Naive thymus-derived CD8-positive, alpha-beta T cell (primary cell): ENCODE results near the gene CWC15. TPM values are rescaled to one million over a fixed set of nuclear protein-coding genes. Genes with fewer than 3 reads are reported as not detected.
A peak's percentile ranks its signal among the peaks of the same experiment; 100 is the strongest.
"Not testable (repeated sequence)": the region's sequence is repeated elsewhere in the genome, so short reads cannot be mapped to it uniquely, and the experiment has no call there.

Source experiments
- ATAC-seq, 2 donors: fragments of 150-1000 bp; cut with Tn5 transposase in 1 of 2; sonication (Bioruptor Pico), chemical (Tn5 transposase) in 1 of 2; 1 replicate in 1 of 2; 2 replicates in 1 of 2; pipeline ENCODE4 v1.10.0; 2021; ENCODE audit warnings: mild to moderate bottlenecking in 2 of 2, moderate library complexity in 2 of 2
- POLR2A ChIA-PET: fragments of 350-600 bp; sonication (Branson Sonifier 250); formaldehyde crosslinking; loops from one replicate; lab custom pipeline; 2021; ENCODE audit warnings: antibody characterized with exemption; lab: Charles Lee
- DNase-seq, 10 donors: peaks; one replicate each; pipeline versions ENCODE4 v3.0.0 to v3.0.0-alpha.2; 2020 to 2022
- H3K27ac Mint-ChIP-seq, 10 donors: one replicate each; pipeline ENCODE4 v1.8.0; 2020 to 2022; ENCODE audit warnings: mild to moderate bottlenecking in 10 of 10, mixed read lengths in 10 of 10, moderate library complexity in 4 of 10, inconsistent platforms in 1 of 10
- H3K27me3 Mint-ChIP-seq, 5 donors: one replicate each; pipeline ENCODE4 v1.8.0; 2021 to 2022; ENCODE audit warnings: mixed read lengths in 5 of 5
- H3K36me3 Mint-ChIP-seq, 3 donors: one replicate each; pipeline ENCODE4 v1.8.0; 2020 to 2022; ENCODE audit warnings: mixed read lengths in 3 of 3, mild to moderate bottlenecking in 2 of 3, inconsistent platforms in 1 of 3
- H3K4me1 Mint-ChIP-seq, 4 donors: one replicate each; pipeline ENCODE4 v1.8.0; 2021 to 2022; ENCODE audit warnings: mixed read lengths in 4 of 4
- H3K4me3 Mint-ChIP-seq, 10 donors: one replicate each; pipeline ENCODE4 v1.8.0; 2020 to 2022; ENCODE audit warnings: mild to moderate bottlenecking in 10 of 10, mixed read lengths in 10 of 10, moderate library complexity in 6 of 10, inconsistent platforms in 1 of 10
- H3K9me3 Mint-ChIP-seq, 9 donors: one replicate each; pipeline ENCODE4 v1.8.0; 2020 to 2022; ENCODE audit warnings: mixed read lengths in 9 of 9, mild to moderate bottlenecking in 3 of 9, inconsistent platforms in 1 of 9, moderate library complexity in 1 of 9
- polyA plus RNA-seq, 3 donors: library from polyadenylated mRNA; unstranded; fragments of 300-500 nt; fragmentation: Illumina TruSeq; gene quantifications; one replicate each; pipeline ENCODE4 v1.2.3, GENCODE V29; 2021
- total RNA-seq, 8 experiments: library from RNA in 2 of 8; stranded (reverse) in 2 of 8; gene quantifications; one replicate each; pipeline ENCODE4 v1.2.3 and lab custom pipeline; 2021 to 2026

Gene CWC15
- total and polyA plus RNA-seq, 5 experiments from 2014 or later, result 47.6 to 90.0 (median 61.3) TPM

GRCh38 chr11:94926698-94927237 is 46.6 kb downstream of the CWC15 start:
- H3K27ac Mint-ChIP-seq, result peak overlapping the region in 2 of 10 donors; percentile 25 to 53
- peaks cover 0 to 4% (median 0%) of the 10 kb centered on the region in 5 donors for H3K27me3 Mint-ChIP-seq
- ATAC-seq (no peak), DNase-seq (no peak)
- POLR2A ChIA-PET, result interaction anchor here (2.4 to 3.9 kb wide), 2 partner anchors 46 to 141 kb away, joined by 10 to 25 read pairs (median 18); partner anchors contain the start of genes CWC15, KDM4D and SRSF8
- peaks cover 0 to 9% (median 0%) of the 10 kb centered on the region in 9 donors for H3K9me3 Mint-ChIP-seq
- peak overlapping the region in 3 of 10 donors; percentile 12 to 29 (median 22) for H3K4me3 Mint-ChIP-seq
- H3K36me3 Mint-ChIP-seq, result peaks cover 0 to under 1% (median 0%) of the 10 kb centered on the region in 3 donors
- H3K4me1 Mint-ChIP-seq, result peaks cover 37 to 56% (median 51%) of the 10 kb centered on the region in 4 donors

- ATAC-seq, result no peak
- Mint-ChIP-seq H3K27me3 (peaks cover 0 to 4% (median 0%) of the 10 kb centered on the region in 5 donors), H3K9me3 (peaks cover 0 to 9% (median 0%) of the 10 kb centered on the region in 9 donors), H3K4me3 (peak overlapping the region in 6 of 10 donors; percentile 58 to 75 (median 66)), H3K4me1 (peaks cover 39 to 56% (median 51%) of the 10 kb centered on the region in 4 donors), H3K27ac (peak overlapping the region in 7 of 10 donors; percentile 86 to 97 (median 92)), H3K36me3 (peaks cover 0 to 2% (median 0%) of the 10 kb centered on the region in 3 donors)
- DNase-seq, result no peak
- POLR2A ChIA-PET, result interaction anchor here (1.7 to 3.9 kb wide), 3 partner anchors 10 to 142 kb away, joined by 5 to 25 read pairs (median 18); partner anchors contain the start of genes CWC15, KDM4D and SRSF8
These were observed 47.1 kb downstream of the CWC15 start for GRCh38 chr11:94926271-94926625.

GRCh38 chr11:94925422-94926270 is 47.7 kb downstream of the CWC15 start:
- Mint-ChIP-seq H3K27ac (peak overlapping the region; percentile 86 to 97 (median 92)), H3K27me3 (peaks cover 0 to 4% (median 0%) of the 10 kb centered on the region in 5 donors)

GRCh38 chr11:94924612-94925011 is 48.7 kb downstream of the CWC15 start:
- Mint-ChIP-seq H3K4me1 (peaks cover 43 to 61% (median 57%) of the 10 kb centered on the region in 4 donors), H3K27me3 (no peaks in the 10 kb centered on the region), H3K9me3 (peaks cover 0 to 9% (median 0%) of the 10 kb centered on the region in 9 donors), H3K27ac (peak overlapping the region; percentile 86 to 97 (median 92)), H3K36me3 (peaks cover 0 to 2% (median 0%) of the 10 kb centered on the region in 3 donors), H3K4me3 (peak overlapping the region; percentile 43 to 76 (median 72))
- POLR2A ChIA-PET, result interaction anchor here (0.8 to 3.9 kb wide), 10 partner anchors 9 to 865 kb away, joined by 3 to 25 read pairs (median 4); partner anchors contain the start of genes CWC15, ENDOD1, FAM76B and KDM4D
- peak; percentile 82 to 88 for ATAC-seq
- peak in 4 of 10 donors; percentile 22 to 55 (median 40) for DNase-seq

More at GRCh38 chr11:94925422-94926270, 47.7 kb downstream of the CWC15 start:
- peaks cover 0 to 2% (median 0%) of the 10 kb centered on the region in 3 donors for H3K36me3 Mint-ChIP-seq
- POLR2A ChIA-PET, result interaction anchor here (0.9 to 3.9 kb wide), 4 partner anchors 11 to 142 kb away, joined by 3 to 25 read pairs (median 12); partner anchors contain the start of genes CWC15, KDM4D and SRSF8
- H3K4me3 Mint-ChIP-seq, result peak overlapping the region in 9 of 10 donors; percentile 58 to 76 (median 71)
- H3K9me3 Mint-ChIP-seq, result peaks cover 0 to 9% (median 0%) of the 10 kb centered on the region in 9 donors
- peaks cover 41 to 56% (median 51%) of the 10 kb centered on the region in 4 donors for H3K4me1 Mint-ChIP-seq
- DNase-seq, result peak in 1 of 10 donors; percentile 23
- ATAC-seq, result peak in 1 of 2 donors; percentile 11

GRCh38 chr11:94924171-94924572 is 49.2 kb downstream of the CWC15 start:
- no peak for DNase-seq
- H3K27ac Mint-ChIP-seq, result peak overlapping the region; percentile 86 to 97 (median 92)

GRCh38 chr11:94923004-94923334 is 50.4 kb downstream of the CWC15 start:
- peaks cover 0 to 9% (median 0%) of the 10 kb centered on the region in 9 donors for H3K9me3 Mint-ChIP-seq
- no peak for DNase-seq
- H3K4me1 Mint-ChIP-seq, result peaks cover 35 to 50% (median 46%) of the 10 kb centered on the region in 4 donors
- ATAC-seq, result no peak
- peaks cover 0 to 2% (median 0%) of the 10 kb centered on the region in 3 donors for H3K36me3 Mint-ChIP-seq
- peak overlapping the region in 2 of 10 donors; percentile 44 to 97 for H3K27ac Mint-ChIP-seq
- H3K4me3 Mint-ChIP-seq, result no peak overlapping the region
- POLR2A ChIA-PET, result interaction anchor here (3.9 kb wide), 1 partner anchor 50 kb away, joined by 25 read pairs; the partner anchor contains the start of genes CWC15 and KDM4D
- H3K27me3 Mint-ChIP-seq, result no peaks in the 10 kb centered on the region

More at GRCh38 chr11:94924171-94924572, 49.2 kb downstream of the CWC15 start:
- peak; percentile 42 to 49 for ATAC-seq
- H3K4me1 Mint-ChIP-seq, result peaks cover 43 to 60% (median 57%) of the 10 kb centered on the region in 4 donors
- peaks cover 0 to 9% (median 0%) of the 10 kb centered on the region in 9 donors for H3K9me3 Mint-ChIP-seq
- H3K4me3 Mint-ChIP-seq, result peak overlapping the region in 9 of 10 donors; percentile 16 to 76 (median 71)
- peaks cover 0 to 2% (median 0%) of the 10 kb centered on the region in 3 donors for H3K36me3 Mint-ChIP-seq
- no peaks in the 10 kb centered on the region for H3K27me3 Mint-ChIP-seq
- POLR2A ChIA-PET, result interaction anchor here (0.8 to 3.9 kb wide), 8 partner anchors 10 to 865 kb away, joined by 3 to 25 read pairs (median 4); partner anchors contain the start of genes CWC15, ENDOD1, FAM76B and KDM4D

GRCh38 chr11:94922321-94923003 is 50.9 kb downstream of the CWC15 start:
- Mint-ChIP-seq H3K4me1 (peaks cover 35 to 49% (median 46%) of the 10 kb centered on the region in 4 donors), H3K9me3 (peaks cover 0 to 9% (median 0%) of the 10 kb centered on the region in 9 donors)
- POLR2A ChIA-PET, result interaction anchor here (3.9 kb wide), 1 partner anchor 51 kb away, joined by 25 read pairs; the partner anchor contains the start of genes CWC15 and KDM4D

GRCh38 chr11:94920311-94920710 is 53.0 kb downstream of the CWC15 start:
- POLR2A ChIA-PET, result no interaction called here
- H3K27ac Mint-ChIP-seq, result peak overlapping the region in 2 of 10 donors; percentile 28 to 60
- ATAC-seq (no peak), DNase-seq (no peak)
- H3K4me1 Mint-ChIP-seq, result peaks cover 21 to 33% (median 27%) of the 10 kb centered on the region in 4 donors
- peak overlapping the region in 1 of 10 donors; percentile 6 for H3K4me3 Mint-ChIP-seq
- H3K36me3 Mint-ChIP-seq, result peaks cover 0 to 2% (median 0%) of the 10 kb centered on the region in 3 donors
- peaks cover 0 to 6% (median 0%) of the 10 kb centered on the region in 9 donors for H3K9me3 Mint-ChIP-seq
- no peaks in the 10 kb centered on the region for H3K27me3 Mint-ChIP-seq

More at GRCh38 chr11:94922321-94923003, 50.9 kb downstream of the CWC15 start:
- H3K27me3 Mint-ChIP-seq, result no peaks in the 10 kb centered on the region
- no peak for DNase-seq
- no peak for ATAC-seq
- H3K27ac Mint-ChIP-seq, result no peak overlapping the region
- H3K4me3 Mint-ChIP-seq, result no peak overlapping the region
- peaks cover 0 to 2% (median 0%) of the 10 kb centered on the region in 3 donors for H3K36me3 Mint-ChIP-seq

- H3K27ac Mint-ChIP-seq, H3K9me3 Mint-ChIP-seq, ATAC-seq, H3K4me3 Mint-ChIP-seq, H3K27me3 Mint-ChIP-seq, H3K4me1 Mint-ChIP-seq, H3K36me3 Mint-ChIP-seq, POLR2A ChIA-PET, DNase-seq: not testable (repeated sequence)
These were observed 59.5 kb downstream of the CWC15 start for GRCh38 chr11:94913718-94914394.

GRCh38 chr11:94912806-94913205 is 60.5 kb downstream of the CWC15 start:
- POLR2A ChIA-PET, result no interaction called here
- Mint-ChIP-seq H3K9me3 (no peaks in the 10 kb centered on the region), H3K4me3 (no peak overlapping the region), H3K27me3 (peaks cover 0 to 2% (median 0%) of the 10 kb centered on the region in 5 donors), H3K36me3 (peaks cover 0 to 2% (median 0%) of the 10 kb centered on the region in 3 donors), H3K27ac (no peak overlapping the region), H3K4me1 (peaks cover 0 to 2% (median 0%) of the 10 kb centered on the region in 4 donors)
- ATAC-seq, result no peak
- DNase-seq, result no peak
